HG03378 (cell line): ENCODE results near the gene SFT2D2.

Experiments
- ATAC-seq: cut with Tn5 transposase; IDR thresholded peaks from one replicate; pipeline ENCODE4 v1.9.1; 2021; ENCODE audit warnings: mild to moderate bottlenecking, moderate library complexity; ENCODE audit not compliant: unreplicated experiment

The SFT2D2 gene

DNA sequence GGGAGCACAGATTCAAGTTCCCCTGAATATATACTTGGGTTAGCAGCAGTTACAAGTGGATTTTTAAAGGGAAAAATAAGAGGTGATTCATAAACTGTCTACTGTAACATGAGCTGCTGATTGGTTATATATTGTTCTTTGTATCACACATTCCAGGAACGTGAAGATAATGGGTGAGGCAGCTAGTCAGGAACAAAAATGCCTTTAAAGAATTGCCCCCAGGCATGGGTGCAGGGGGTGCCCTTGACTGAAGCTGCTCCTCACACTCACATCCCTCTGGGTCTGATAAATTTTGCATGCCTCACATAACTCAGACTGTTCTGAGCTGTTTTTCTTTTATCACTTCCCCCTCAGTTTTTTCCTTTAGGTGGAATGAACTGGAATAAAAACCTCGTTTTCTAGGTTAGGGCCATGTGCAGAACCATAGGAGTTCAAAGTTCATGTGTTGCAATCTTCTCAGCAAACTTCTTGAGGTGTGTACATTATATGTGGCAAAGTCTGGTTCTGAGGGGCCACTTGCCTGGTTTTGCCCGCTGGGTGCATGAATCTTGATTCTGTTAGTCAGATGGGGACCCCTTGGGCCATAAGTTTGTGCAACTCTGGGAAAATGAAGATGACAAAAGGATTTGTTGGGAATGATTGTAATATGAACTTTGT, 76.0 kb downstream of the SFT2D2 start:
- ATAC-seq: no peak
